Stimulated activated CD4-positive, alpha-beta T cell treated with anti-CD3 and anti-CD28 coated beads, TNF-alpha, amount 100 ng/mL, for 1 hour (primary cell): ENCODE measurements around the gene CASP10.

Experiments used
- DNase-seq, 3 donors: peaks; one replicate each; pipeline ENCODE4 v3.0.0-alpha.2; 2020; ENCODE audit warnings: low read depth in 3 of 3, low spot score in 1 of 3

Gene CASP10

GRCh38 chr2:201257956-201258665 is 75.2 kb downstream of the CASP10 start:
- DNase-seq = peak; percentile 56 to 88 (median 79)

DNA sequence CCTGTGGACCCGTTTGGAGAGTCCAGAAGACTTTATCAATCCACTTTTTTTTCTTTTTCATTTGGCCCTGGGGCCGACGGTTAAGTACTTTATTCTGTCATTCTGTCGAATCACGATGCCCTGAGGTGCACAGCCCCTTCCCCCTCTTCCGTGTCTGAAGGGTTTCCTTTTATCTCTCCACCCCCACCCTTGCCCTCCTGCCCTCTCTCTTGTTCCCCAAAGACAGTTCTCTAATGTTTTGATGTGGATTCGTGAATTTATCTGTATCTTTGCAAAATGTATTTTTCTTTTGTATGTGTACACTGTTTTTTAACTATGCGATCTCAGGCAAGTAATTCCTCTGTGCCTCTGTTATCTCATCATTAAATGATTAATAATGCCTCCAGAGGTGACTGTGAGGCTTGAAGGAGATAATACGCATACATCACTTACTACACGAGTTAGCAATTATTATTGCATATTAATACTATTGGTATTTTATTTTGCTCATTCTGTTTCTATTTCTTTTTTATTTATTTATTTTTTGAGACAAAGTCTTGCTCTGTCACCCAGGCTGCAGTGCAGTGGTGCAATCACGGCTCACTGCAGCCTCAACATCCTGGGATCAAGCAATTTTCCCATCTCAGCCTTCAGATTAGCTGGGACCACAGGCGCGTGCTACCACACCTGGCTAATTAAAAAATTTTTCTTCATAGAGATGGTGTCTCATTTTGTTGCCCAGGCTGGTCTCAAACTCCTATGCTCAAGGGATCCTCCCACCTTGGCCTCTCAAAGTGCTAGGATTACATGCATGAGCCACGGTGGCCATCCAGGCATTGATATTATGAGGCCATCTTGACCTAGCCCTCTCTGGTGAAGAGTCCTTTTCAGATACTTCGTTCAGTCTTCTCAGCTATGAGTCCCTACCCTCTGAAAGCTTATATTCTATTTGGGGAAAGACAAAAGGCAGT is 76.0 kb downstream of the CASP10 start:
- DNase-seq = peak in 1 of 3 donors; percentile 15

DNA sequence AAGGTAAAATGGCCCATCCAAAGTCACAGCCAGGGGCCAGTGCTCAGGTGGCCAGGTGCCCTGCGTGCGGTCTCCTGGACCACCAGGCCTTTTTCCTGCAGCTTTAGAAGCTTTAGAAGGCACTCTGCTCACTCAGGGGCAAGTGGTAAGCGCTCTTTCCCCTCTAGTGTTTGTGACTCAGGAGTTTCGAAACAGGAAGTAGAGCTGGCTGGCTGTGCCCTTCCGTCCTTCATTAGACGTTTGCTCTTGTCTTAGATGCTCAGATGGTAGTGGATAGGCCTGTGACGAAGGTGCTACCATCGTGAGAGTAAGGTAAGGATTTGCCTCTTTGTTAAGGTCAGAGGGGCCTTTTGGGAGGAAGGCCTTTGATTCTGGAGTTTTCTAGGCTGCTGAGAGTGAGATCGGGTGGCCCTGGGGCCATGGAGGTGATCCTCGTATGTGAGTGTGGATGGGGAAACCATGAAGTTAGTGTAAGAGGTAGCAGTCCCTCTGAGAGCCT is 77.4 kb downstream of the CASP10 start, which contains the start of gene CASP8:
Gene CASP8 (plus strand): TSS at position 235 of the 499 bp plus-strand sequence. CDS start 5,951 bp downstream, outside the sequence.
- DNase-seq = peak; percentile 18 to 44 (median 31)

- peak in 2 of 3 donors; percentile 13 to 35 for DNase-seq
Measured at GRCh38 chr2:201261471-201261870, 78.5 kb downstream of the CASP10 start.

- DNase-seq = no peak
Measured at GRCh38 chr2:201261906-201262305, 79.0 kb downstream of the CASP10 start.

DNA sequence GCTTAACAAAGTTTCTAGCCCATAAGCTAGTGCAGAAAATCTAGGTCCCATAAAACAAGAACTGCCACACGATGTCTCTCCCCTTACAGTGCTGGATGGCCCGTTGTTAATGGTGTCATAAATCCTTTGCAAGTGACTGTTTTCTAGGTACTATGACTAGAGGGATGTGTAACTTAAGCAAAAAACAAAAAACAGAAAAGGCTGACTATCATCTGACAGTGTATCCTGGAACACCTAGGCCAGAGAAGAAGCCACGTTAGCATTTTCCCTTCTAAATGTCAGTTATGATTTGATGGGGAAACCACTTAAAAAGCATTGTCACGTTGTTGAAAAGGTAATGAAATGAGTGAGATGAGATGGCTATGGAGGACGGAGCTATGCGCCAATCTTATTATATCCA is 79.8 kb downstream of the CASP10 start:
- DNase-seq = no peak

DNA sequence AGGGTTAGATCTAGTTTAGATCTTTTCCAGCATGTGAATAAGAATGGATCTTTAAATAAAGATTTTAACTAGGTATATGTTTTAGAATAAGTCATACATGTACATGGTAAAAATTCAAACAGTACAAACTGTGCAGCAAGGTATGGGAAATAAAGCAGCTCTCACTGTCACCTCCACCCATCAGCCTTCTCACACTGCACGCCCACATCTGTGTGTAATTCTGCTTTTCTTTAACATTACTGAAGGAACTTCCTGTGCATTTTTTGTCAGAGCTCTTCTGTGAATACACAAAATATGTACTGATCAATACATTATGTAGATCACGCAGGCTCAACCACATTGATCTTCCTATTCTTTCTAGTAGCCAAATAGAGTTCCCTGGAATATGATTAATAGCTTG is 80.8 kb downstream of the CASP10 start:
- DNase-seq = no peak

DNA sequence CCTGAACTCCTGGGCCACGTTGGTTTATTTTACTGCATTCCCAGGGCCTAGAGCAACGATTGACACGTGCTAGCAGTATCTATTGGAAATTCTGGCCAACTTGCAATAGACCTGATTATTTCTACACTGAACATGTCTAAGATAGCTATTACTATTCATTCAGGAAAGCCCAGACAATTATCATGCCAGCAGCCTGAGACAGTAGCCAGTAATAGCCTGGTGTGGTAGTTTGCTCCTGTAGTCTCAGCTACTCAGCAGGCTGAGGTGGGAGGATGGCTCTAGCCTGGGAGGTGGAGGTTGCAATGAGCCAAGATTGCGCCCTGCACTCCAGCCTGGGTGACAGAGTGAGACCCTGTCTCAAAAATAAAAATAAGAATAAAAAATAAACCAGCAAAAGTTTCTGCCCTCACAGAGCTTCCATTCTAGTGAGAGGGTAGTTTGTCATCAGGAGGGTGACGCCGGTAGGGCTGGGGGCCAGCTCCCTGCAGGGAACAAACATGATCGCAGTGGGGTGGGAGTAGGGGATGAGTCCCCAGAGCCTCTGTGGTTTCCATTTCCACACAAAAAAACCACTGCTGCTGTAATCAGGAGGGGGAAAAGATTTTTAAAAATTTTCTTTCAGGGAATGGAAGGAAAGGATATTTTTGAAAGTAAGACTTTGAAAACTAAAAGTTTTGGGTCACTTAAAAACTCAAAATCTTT is 81.7 kb downstream of the CASP10 start:
- no peak for DNase-seq

DNA sequence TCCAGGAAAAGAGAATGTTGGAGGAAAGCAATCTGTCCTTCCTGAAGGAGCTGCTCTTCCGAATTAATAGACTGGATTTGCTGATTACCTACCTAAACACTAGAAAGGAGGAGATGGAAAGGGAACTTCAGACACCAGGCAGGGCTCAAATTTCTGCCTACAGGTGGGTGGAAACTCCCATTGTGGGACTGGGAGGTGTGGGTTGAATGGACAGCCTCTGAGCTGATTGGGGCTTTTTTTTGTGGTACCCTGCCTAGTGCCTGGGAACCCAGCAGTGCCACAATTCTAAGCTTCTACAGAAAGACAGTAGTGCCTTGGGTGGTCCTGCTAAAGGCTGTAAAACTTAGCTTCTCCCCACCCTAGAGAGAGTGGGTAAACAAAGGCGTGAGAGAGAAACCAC is 83.7 kb downstream of the CASP10 start:
- DNase-seq = no peak

DNA sequence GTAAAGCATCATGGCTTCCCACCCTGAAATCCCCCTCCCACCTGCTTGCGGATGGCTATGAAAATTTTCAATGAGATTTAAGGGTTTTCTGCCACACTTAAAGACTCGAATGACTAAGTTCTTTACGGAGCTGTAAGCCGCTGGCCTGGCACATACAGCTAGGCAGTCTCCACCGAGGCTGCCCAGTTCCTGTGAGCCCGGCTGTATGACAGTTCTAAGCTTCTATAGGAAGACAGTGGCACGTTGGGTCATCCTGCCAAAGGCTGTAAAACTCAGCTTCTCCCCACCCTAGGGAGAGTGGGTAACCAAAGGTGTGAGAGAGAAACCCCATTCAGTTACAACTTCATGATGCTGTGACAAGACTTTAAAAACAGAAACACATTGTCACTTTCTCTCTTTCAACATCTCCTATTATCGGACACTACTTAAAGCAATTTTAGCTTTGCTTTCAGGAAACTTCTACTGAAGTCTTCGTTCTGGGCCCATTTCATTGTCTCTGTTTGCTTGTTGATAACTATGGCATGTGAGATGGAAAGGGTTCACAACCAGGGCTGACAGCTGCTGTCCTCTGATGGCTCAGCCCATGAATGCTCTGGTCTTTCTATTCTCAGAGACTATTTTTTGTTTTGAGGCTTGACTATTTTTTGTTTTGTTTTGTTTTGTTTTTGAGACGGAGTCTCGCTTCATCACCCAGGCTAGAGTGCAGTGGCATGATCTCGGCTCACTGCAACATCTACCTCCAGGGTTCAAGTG is 84.5 kb downstream of the CASP10 start:
- DNase-seq = no peak

DNA sequence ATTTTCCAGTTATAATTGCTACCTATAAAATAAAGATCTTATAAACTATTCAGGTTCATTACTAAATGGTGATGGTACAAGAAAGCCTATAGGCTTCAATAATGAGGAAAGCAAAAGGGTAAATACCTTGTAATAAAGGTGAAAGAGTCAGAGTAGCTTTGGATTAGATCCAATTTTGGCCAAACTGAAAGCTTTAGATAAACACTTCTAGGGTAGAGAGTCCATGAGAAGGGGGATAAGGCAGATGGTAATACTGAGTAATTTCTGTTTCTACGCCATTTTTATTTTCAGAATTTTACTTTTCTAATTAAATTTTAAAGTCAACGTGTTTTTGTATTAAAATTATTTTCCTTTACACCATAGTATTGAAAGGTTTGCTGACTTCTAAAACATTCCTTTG is 86.8 kb downstream of the CASP10 start:
- DNase-seq = no peak

GRCh38 chr2:201270293-201271001 is 87.5 kb downstream of the CASP10 start:
- no peak for DNase-seq

DNA sequence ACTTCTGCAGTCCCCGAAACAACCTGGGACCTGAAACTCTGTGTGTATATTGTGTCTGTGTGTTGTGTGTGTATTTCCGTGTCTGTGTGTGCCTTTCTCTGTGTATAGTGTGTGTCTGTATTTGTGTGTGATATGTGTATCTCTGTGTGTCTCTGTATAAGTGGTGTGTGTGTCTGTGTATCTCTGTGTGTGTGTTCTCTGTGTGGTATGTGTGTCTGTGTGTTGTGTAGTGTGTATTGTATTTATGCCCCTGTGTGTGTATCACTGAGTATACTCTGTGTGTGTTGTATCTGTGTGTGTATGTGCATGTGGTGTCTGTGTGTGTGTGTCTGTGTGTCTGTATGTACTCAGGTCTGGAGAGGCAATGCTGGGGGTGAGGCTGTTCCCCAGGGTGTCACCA is 89.0 kb downstream of the CASP10 start:
- DNase-seq = no peak

- no peak for DNase-seq
Measured at GRCh38 chr2:201273330-201273983, 90.5 kb downstream of the CASP10 start.

GRCh38 chr2:201275069-201275468 is 92.1 kb downstream of the CASP10 start:
- DNase-seq = no peak

GRCh38 chr2:201275990-201276389 is 93.0 kb downstream of the CASP10 start:
- no peak for DNase-seq

GRCh38 chr2:201276511-201276910 is 93.6 kb downstream of the CASP10 start:
- no peak for DNase-seq
